LoVo (cell line): Measurements from ENCODE around the gene USP12.

ENCODE experiments used
- DNase-seq: peaks from one replicate; pipeline ENCODE4 v3.0.0-alpha.2; 2016; ENCODE audit warnings: low spot score

The USP12 gene

DNA sequence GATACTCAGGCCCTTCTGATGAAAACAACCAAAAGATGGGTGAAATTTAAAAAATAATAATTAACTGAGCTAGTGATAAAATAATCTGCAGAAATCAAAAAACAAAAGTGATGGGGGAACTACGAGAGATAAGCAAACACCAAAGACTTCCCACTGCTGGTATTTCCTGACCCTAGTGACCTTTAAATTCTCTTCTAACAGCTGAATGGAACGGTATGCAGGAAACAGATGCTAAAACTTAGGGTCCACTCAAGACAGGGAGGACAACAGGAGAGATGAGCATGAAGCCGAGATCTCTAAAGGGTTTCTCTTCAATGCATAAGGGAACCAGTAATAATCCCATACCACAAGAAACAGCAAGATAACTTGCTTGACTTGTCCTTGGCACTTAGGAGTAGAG, 50.8 kb downstream of the USP12 start:
- DNase-seq, result no peak

GRCh38 chr13:27120011-27120410, 51.6 kb downstream of the USP12 start:
- DNase-seq, result no peak

GRCh38 chr13:27118428-27119054, 53.1 kb downstream of the USP12 start:
- no peak for DNase-seq

GRCh38 chr13:27117952-27118351, 53.7 kb downstream of the USP12 start:
- DNase-seq, result no peak

DNA sequence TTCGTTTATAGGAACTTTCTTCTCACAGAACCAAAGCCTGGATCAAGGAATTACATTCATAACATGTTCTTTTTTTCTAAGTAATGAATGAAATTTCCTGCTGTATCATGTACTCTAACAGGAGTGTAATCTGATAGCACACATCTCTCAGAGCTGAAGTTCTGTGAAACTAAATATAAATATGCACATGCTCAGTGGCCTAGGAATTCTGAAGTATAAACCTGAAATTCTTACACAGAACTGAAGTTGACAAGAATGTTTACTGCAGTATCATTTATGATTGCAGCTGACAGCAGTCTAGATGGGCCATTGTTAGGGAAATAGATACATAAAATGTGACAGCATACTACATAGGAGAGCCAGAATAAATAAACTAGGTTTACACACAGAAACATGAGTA, 54.5 kb downstream of the USP12 start:
- no peak for DNase-seq

DNA sequence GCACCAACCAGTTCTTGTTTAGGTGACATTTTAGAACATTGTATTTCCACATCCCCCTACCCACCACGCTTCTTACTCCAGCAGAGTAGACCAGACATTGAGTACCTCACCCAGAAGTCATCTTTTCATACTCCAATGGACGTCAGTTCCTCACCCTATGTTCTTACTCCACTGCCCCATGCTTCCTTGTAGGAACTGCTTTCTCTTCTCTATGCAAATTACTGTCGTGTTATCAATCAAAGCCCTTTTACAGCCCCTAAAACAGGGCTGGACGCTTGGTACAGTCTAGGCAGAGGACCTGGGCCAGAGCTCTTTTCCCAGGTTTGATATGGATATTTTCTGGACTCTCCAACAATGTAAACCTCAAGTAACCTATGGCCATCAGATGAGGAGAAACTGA, 58.2 kb downstream of the USP12 start:
- no peak for DNase-seq

DNA sequence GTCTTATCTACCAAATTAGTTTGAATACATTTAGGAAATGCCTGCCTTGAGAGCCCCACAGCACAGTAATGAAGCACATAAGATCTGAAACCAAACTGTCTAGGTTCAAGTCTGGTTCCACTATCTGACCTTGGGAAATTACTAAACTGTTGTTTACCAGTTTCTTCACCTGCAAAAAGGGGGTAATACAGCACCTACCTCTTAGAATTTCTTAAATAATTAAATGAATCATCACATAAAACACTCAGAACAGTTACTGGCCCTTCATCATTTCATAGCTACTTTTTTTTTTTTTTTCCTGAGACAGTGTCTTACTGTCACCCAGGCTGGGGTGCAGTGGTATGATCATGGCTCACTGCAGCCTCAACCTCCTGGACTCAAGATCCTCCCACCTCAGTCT, 59.6 kb downstream of the USP12 start:
- no peak for DNase-seq

- no peak for DNase-seq
These were observed 61.4 kb downstream of the USP12 start for GRCh38 chr13:27110056-27110746.

DNA sequence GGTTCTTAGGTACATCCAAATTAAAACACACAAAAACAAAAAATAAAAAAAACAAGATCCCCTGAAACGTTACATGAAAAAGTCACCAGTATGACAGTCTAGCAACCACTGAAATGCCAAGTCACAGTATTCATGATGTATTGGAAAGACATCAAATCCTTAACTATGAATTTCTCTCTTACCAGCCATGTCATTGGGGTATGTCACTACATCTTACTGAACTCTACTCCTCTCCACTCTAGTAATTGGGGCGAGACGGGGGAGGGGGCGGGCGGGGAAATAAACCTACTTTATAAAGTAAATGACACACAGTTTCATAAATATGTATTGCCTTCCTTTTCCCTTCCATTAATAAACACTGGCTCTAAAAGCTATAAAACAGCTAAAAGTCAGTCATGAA, 65.5 kb downstream of the USP12 start:
- DNase-seq, result no peak

DNA sequence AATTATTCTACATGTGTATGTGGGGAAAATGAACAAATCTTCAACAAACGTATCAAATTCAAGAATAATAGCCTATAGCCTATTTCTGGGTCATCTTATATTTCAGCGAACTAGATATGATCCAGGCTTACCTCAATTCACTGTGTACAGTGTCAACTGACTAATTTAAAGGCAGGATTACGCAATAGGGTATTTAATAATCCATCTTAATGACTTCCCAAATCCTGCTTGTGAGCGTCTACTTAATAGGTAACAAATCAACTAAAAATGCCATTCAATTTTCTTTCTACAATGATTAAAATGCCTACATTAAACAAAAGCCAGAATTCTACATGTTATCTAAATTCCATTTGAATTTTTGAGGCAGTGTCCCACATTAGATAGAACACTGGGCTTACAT, 67.0 kb downstream of the USP12 start:
- DNase-seq, result no peak

DNA sequence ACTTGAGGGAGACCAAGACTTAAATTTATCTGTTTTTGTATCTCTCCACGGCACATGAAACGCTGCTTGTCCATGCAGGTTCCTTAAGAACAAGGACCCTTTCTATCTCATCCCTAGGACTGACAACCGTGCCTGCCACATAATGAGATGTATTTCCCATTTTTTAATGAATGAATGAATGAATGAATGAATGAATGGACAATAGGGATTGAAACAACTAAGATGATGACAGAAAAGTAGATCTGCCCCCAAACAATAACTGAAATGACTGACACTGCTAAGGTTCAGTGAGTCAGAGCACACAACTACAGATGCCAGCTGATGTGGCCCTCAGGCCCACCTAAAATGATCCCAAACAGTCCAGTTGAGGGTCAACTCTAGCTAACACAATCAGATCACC, 69.8 kb downstream of the USP12 start:
- no peak for DNase-seq

GRCh38 chr13:27101289-27101688, 70.3 kb downstream of the USP12 start:
- DNase-seq, result no peak

DNA sequence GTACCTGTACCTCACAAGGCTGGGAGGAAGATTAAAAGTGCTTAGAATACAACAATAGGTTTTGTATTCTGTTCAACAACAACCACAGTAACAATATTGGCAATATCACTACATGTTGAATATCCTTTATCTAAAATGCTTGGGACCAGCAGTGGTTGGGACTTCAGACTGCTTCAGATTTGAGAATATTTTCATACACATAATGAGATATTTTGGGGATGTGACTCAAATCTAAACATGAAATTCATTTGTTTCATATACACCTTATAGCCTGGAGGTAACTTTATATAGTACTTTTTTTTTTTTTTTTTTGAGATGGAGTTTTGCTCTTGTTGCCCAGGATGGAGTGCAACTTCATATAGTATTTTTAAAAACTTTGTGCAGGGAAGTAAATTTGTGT, 73.9 kb downstream of the USP12 start:
- no peak for DNase-seq

- no peak for DNase-seq
These were observed 80.2 kb downstream of the USP12 start for GRCh38 chr13:27091451-27091850.

- DNase-seq, result no peak
These were observed 83.0 kb downstream of the USP12 start for GRCh38 chr13:27088619-27089018.

DNA sequence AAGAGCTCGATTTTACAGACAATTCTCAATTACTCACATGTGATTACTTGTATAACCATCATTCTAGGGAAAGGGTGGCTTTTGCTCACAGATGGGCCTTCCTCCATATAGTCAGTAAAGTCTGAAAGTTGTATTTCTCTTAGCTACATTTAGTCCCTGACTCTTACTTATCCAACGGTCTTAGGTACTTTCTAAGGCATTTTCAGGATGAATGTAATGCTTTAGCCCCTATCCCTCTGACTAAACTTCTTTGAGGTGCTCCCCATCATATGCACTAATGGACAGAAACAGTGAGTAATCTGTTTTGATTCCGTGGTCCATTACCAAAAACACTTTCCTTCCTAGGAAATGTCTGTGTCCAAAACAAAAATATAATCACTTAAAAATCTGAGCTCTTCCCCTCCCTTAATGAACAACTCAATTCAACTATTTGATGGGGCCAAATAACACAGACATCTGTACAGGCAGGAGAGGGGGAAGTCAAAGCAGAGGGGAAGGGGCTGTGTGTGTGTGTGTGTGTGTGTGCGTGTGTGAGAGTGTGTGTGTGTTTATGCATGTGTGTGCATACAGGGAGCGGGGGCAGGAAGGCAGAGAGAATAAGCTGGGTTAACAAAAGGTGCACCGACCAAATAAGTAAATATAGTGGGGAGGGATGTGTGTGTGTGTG, 84.9 kb downstream of the USP12 start:
- no peak for DNase-seq

DNA sequence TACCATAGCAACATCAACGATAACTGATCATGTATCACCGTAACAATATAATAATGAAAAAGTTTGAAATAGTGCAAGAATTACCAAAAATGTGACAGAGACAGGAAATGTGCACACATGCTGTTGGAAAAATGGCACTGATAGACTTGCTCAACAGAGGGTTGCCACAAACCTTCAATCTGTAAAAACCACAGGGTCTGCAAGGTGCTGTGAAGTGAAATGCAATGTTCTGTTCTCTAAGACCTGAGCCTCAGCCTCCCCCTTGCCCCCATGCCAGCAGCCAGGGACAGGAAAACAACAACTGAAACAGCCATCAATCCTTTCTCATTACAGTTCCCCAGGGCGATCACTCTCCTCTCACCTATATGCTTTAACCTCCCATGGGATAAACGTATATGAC, 88.4 kb downstream of the USP12 start:
- no peak for DNase-seq

GRCh38 chr13:27081893-27082679, 89.5 kb downstream of the USP12 start:
- DNase-seq, result no peak

GRCh38 chr13:27080018-27080948, 91.3 kb downstream of the USP12 start:
- DNase-seq, result no peak

DNA sequence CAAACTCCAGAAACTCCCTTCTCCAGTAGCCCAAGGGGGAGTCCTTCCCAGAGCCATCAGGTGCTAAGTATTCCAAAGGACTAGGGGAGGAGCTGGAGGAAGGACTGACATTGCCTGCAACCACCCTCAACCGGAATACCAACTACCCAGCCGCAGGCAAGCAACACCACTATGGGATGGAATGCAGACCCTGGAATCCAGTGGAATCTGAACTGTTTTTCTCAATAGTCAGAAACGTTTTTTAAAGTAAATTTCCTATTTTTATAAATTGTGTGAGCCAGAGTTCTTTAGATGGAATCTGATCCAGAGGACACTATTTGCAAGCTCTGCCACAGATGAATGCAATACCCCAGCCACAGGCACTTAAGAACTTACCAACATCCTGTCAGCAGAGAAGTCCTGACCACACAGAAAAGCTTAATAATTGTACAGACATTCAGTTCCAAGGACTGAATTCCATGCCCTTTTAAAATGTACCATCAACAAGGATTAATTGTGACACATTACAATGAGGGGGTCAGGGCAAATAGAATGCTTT, 92.1 kb downstream of the USP12 start:
- no peak for DNase-seq

GRCh38 chr13:27077451-27077850, 94.2 kb downstream of the USP12 start:
- no peak for DNase-seq
